Spleen (tissue), 11 donors: ENCODE results near the gene VWA2. TPM values are rescaled to one million over a fixed set of nuclear protein-coding genes. Genes with fewer than 3 reads are reported as not detected.

Experiments used
- DNase-seq: peaks from one replicate; pipeline ENCODE4 v3.0.0-alpha.2; 2020
- H3K27ac ChIP-seq, 8 donors: fragments of 200-600 bp; sonication (generic) in 7 of 8; 1 replicate in 4 of 8; 2 replicates in 4 of 8; pipeline versions ENCODE4 v1.5.0 to v1.8.0; 2016 to 2021; ENCODE audit warnings: inconsistent platforms in 4 of 8, mild to moderate bottlenecking in 4 of 8, moderate library complexity in 1 of 8
- H3K27me3 ChIP-seq, 7 donors: fragments of 200-600 bp; sonication (generic) in 6 of 7; replicated peaks in 1 of 7; 1 replicate in 4 of 7; 2 replicates in 3 of 7; pipeline versions ENCODE4 v1.5.0 to v1.8.0; 2016 to 2021; ENCODE audit warnings: inconsistent platforms in 3 of 7, mild to moderate bottlenecking in 1 of 7
- H3K36me3 ChIP-seq, 6 donors: fragments of 200-600 bp; sonication (generic) in 5 of 6; 1 replicate in 4 of 6; 2 replicates in 2 of 6; pipeline versions ENCODE4 v1.5.0 to v1.8.0; 2016 to 2021; ENCODE audit warnings: inconsistent platforms in 2 of 6
- H3K4me1 ChIP-seq, 6 donors: fragments of 200-600 bp; sonication (generic) in 5 of 6; 1 replicate in 3 of 6; 2 replicates in 3 of 6; pipeline versions ENCODE4 v1.5.0 to v1.8.0; 2016 to 2021; ENCODE audit warnings: inconsistent platforms in 3 of 6
- H3K4me3 ChIP-seq, 8 donors: fragments of 200-600 bp; sonication (generic) in 7 of 8; 1 replicate in 4 of 8; 2 replicates in 4 of 8; pipeline versions ENCODE4 v1.5.0 to v1.8.0; 2016 to 2021; ENCODE audit warnings: inconsistent platforms in 4 of 8, mild to moderate bottlenecking in 4 of 8, moderate library complexity in 2 of 8
- H3K9me3 ChIP-seq, 8 donors: fragments of 200-600 bp; sonication (generic) in 7 of 8; 1 replicate in 4 of 8; 2 replicates in 4 of 8; pipeline versions ENCODE4 v1.5.0 to v1.8.0; 2016 to 2021; ENCODE audit warnings: inconsistent platforms in 4 of 8
- CTCF ChIP-seq, 11 experiments: fragments of 200-600 bp in 7 of 11; fragments of 450-650 bp in 4 of 11; sonication (generic) in 4 of 11; IDR thresholded peaks in 8 of 11; conservative IDR thresholded peaks in 3 of 11; 1 replicate in 7 of 11; 2 replicates in 4 of 11; pipeline versions ENCODE4 v1.4.0 to v1.8.0; 2016 to 2021; ENCODE audit warnings: antibody characterized with exemption in 11 of 11, inconsistent platforms in 4 of 11, mild to moderate bottlenecking in 1 of 11
- POLR2A ChIP-seq, 3 donors: fragments of 450-650 bp; IDR thresholded peaks; one replicate each; pipeline ENCODE4 v1.5.1; 2017; ENCODE audit warnings: antibody characterized with exemption in 3 of 3, mild to moderate bottlenecking in 1 of 3
- POLR2AphosphoS5 ChIP-seq, 3 donors: sonication (generic); formaldehyde crosslinking; IDR thresholded peaks; one replicate each; pipeline ENCODE4 v1.5.1; 2017; ENCODE audit warnings: antibody characterized with exemption in 3 of 3
- WGBS, 5 donors: extraction: QIAGEN DNeasy Blood & Tissue Kit in 3 of 5; methylation state at CpG; one replicate each; pipeline versions ENCODE4 v1.1.5 to v1.1.7; 2013 to 2018; 5-methylcytosine and 5-hydroxymethylcytosine counted together
- intact Hi-C: fragments of 100-400 bp; cut with DNase I; formaldehyde crosslinking; loops from one replicate; pipeline ENCODE4 v1.15.0; 2023; ENCODE audit warnings: low total_unique reads
- polyA plus RNA-seq, 3 donors: library from polyadenylated mRNA; stranded (reverse); fragments of 200-250 nt; gene quantifications; one replicate each; pipeline ENCODE4 v1.2.1, GENCODE V29; 2013
- total RNA-seq, 7 donors: library from RNA; depleted of rRNA in 3 of 7; stranded (reverse); fragments of >200 nt in 3 of 7; fragmentation: NEBNext Ultra II Directional in 4 of 7; extraction: Animal tissue kit (Norgen Biotek cat#: 25700) in 4 of 7; gene quantifications; one replicate each; pipeline versions ENCODE4 v1.1.0 to v1.2.1, GENCODE V29; 2016 to 2021
- donor health status: healthy with polysubstance abuse.
- donor health status: DM: no; HTN: no; CAD: no; lungs with moderate emphysema.
- donor health status: DM: no; HTN: no; CAD: no.
- donor health status: Bipolar disorder and iron deficiency.
- donor health status: healthy.
- donor health status: DM: no; HTN: no; CAD: no.
- donor health status: DM: yes; HTN: yes; CAD: no.

The VWA2 gene
- total and polyA plus RNA-seq, 10 donors: 0.02 to 1.9 (median 0.50) TPM; not detected in 1

- H3K36me3 ChIP-seq: no peaks in the 10 kb centered on the region
- WGBS, 5 donors: 81 to 87% (median 84%) methylated on average over 3 of the region's 3 CpGs
- no peaks in the 10 kb centered on the region for H3K9me3 ChIP-seq
- TF ChIP-seq POLR2A (IDR thresholded peaks at IDR 0.05) (no peak), CTCF (IDR thresholded peaks at IDR 0.05 in 8 of 11, conservative IDR thresholded peaks at IDR 0.05 in 3 of 11) (no peak), POLR2AphosphoS5 (IDR thresholded peaks at IDR 0.05) (no peak)
- H3K4me3 ChIP-seq: no peak overlapping the region
- H3K27ac ChIP-seq: peak overlapping the region in 4 of 8 donors; percentile 2 to 52 (median 32)
- no peak for DNase-seq
- H3K27me3 ChIP-seq: no peaks in the 10 kb centered on the region
- peaks cover 0 to 14% (median 3%) of the 10 kb centered on the region in 6 donors for H3K4me1 ChIP-seq
- intact Hi-C loops: no loop called here
Measured at GRCh38 chr10:114256822-114257221, 17.8 kb downstream of the VWA2 start.

- H3K36me3 ChIP-seq: no peaks in the 10 kb centered on the region
- H3K27ac ChIP-seq: peak overlapping the region in 5 of 8 donors; percentile 2 to 52 (median 35)
- H3K4me1 ChIP-seq: peaks cover 0 to 14% (median 3%) of the 10 kb centered on the region in 6 donors
- H3K9me3 ChIP-seq: no peaks in the 10 kb centered on the region
- no peak for DNase-seq
- intact Hi-C loops: no loop called here
- 72 to 92% (median 73%) methylated on average over 3 of the region's 3 CpGs for WGBS, 5 donors
- no peaks in the 10 kb centered on the region for H3K27me3 ChIP-seq
- no peak overlapping the region for H3K4me3 ChIP-seq
- TF ChIP-seq POLR2A (IDR thresholded peaks at IDR 0.05) (no peak), CTCF (IDR thresholded peaks at IDR 0.05 in 8 of 11, conservative IDR thresholded peaks at IDR 0.05 in 3 of 11) (no peak), POLR2AphosphoS5 (IDR thresholded peaks at IDR 0.05) (no peak)
Measured at GRCh38 chr10:114257498-114257897, 18.4 kb downstream of the VWA2 start.

GRCh38 chr10:114258274-114258840, 19.3 kb downstream of the VWA2 start:
- H3K27ac ChIP-seq: peak overlapping the region in 6 of 8 donors; percentile 2 to 57 (median 42)
- no peak for DNase-seq
- H3K36me3 ChIP-seq: no peaks in the 10 kb centered on the region
- H3K4me3 ChIP-seq: no peak overlapping the region
- no peaks in the 10 kb centered on the region for H3K9me3 ChIP-seq
- H3K4me1 ChIP-seq: peaks cover 0 to 14% (median 3%) of the 10 kb centered on the region in 6 donors
- H3K27me3 ChIP-seq: no peaks in the 10 kb centered on the region
- TF ChIP-seq CTCF (IDR thresholded peaks at IDR 0.05 in 8 of 11, conservative IDR thresholded peaks at IDR 0.05 in 3 of 11) (no peak), POLR2AphosphoS5 (IDR thresholded peaks at IDR 0.05) (no peak), POLR2A (IDR thresholded peaks at IDR 0.05) (no peak)
- intact Hi-C loops: no loop called here
- WGBS, 5 donors: 65 to 78% (median 71%) methylated on average over 5 of the region's 5 CpGs

- Histone ChIP-seq H3K27me3 (no peaks in the 10 kb centered on the region), H3K4me3 (no peak overlapping the region), H3K4me1 (peaks cover 0 to 14% (median 3%) of the 10 kb centered on the region in 6 donors), H3K36me3 (no peaks in the 10 kb centered on the region), H3K27ac (peak overlapping the region in 5 of 8 donors; percentile 44 to 66 (median 56)), H3K9me3 (no peaks in the 10 kb centered on the region)
- intact Hi-C loops: no loop called here
- WGBS, 5 donors: 82 to 92% (median 86%) methylated on average over 10 of the region's 10 CpGs
- DNase-seq: peak; percentile 62
- TF ChIP-seq POLR2A (IDR thresholded peaks at IDR 0.05) (no peak), POLR2AphosphoS5 (IDR thresholded peaks at IDR 0.05) (peak; percentile 71 to 75 (median 74)), CTCF (IDR thresholded peaks at IDR 0.05 in 8 of 11, conservative IDR thresholded peaks at IDR 0.05 in 3 of 11) (no peak)
Measured at GRCh38 chr10:114259824-114260223, 20.8 kb downstream of the VWA2 start.
